WTC11 (cell line): ENCODE data around the gene PANK4. TPM values are rescaled to one million over a fixed set of nuclear protein-coding genes. Genes with fewer than 3 reads are reported as not detected.

Experiments used
- ATAC-seq: fragments of 200-7000 bp; cut with Tn5 transposase; 2 replicates; pipeline ENCODE4 v1.10.0; 2021; ENCODE audit warnings: mild to moderate bottlenecking, moderate library complexity
- CTCF ChIA-PET: fragments of 300-600 bp; sonication (Branson Sonifier 250); formaldehyde crosslinking; loops from one replicate; lab custom pipeline; 2021; ENCODE audit warnings: antibody characterized with exemption; lab: Charles Lee
- POLR2A ChIA-PET: fragments of 350-600 bp; sonication (Branson Sonifier 250); formaldehyde crosslinking; loops from one replicate; lab custom pipeline; 2021; ENCODE audit warnings: antibody characterized with exemption; lab: Charles Lee
- DNase-seq: peaks from one replicate; pipeline ENCODE4 v3.0.0; 2021; ENCODE audit warnings: low spot score
- H3K27ac Mint-ChIP-seq: 2 replicates; pipeline ENCODE4 v1.8.0; 2021; ENCODE audit warnings: mixed read lengths
- H3K27me3 Mint-ChIP-seq: 2 replicates; pipeline ENCODE4 v1.8.0; 2021; ENCODE audit warnings: low read depth, mild to moderate bottlenecking, moderate library complexity, mixed read lengths
- H3K36me3 Mint-ChIP-seq: 2 replicates; pipeline ENCODE4 v1.8.0; 2021; ENCODE audit warnings: mixed read lengths
- H3K4me1 Mint-ChIP-seq: 2 replicates; pipeline ENCODE4 v1.8.0; 2022; ENCODE audit warnings: mixed read lengths
- H3K4me3 Mint-ChIP-seq: 2 replicates; pipeline ENCODE4 v1.8.0; 2021; ENCODE audit warnings: mild to moderate bottlenecking, moderate library complexity, mixed read lengths
- H3K9me3 Mint-ChIP-seq: 2 replicates; pipeline ENCODE4 v1.8.0; 2021; ENCODE audit warnings: mixed read lengths
- ETV6 ChIP-seq: sonication (generic); formaldehyde crosslinking; IDR thresholded peaks from 2 replicates; pipeline ENCODE4 v1.8.1; 2022; ENCODE audit warnings: mild to moderate bottlenecking, missing genetic modification reagents
- FOXP1 ChIP-seq: sonication (generic); formaldehyde crosslinking; IDR thresholded peaks from 2 replicates; pipeline ENCODE4 v1.8.0; 2022; ENCODE audit warnings: missing genetic modification reagents, mild to moderate bottlenecking, moderate library complexity, borderline replicate concordance
- GRHL2 ChIP-seq: fragments of 250-450 bp; sonication (Bioruptor Pico); IDR thresholded peaks from 2 replicates; pipeline ENCODE4 v1.8.0; 2022; ENCODE audit warnings: mild to moderate bottlenecking, moderate library complexity; ENCODE audit not compliant: insufficient replicate concordance, severe bottlenecking
- JAZF1 ChIP-seq: fragments of 250-450 bp; sonication (Bioruptor Pico); IDR thresholded peaks from 2 replicates; pipeline ENCODE4 v1.9.0; 2021; ENCODE audit warnings: moderate library complexity, mild to moderate bottlenecking, inconsistent platforms
- NFE2L1 ChIP-seq: sonication (generic); formaldehyde crosslinking; IDR thresholded peaks from 2 replicates; pipeline ENCODE4 v1.8.1; 2023; ENCODE audit warnings: missing genetic modification reagents
- NR1H2 ChIP-seq: sonication (generic); formaldehyde crosslinking; IDR thresholded peaks from 2 replicates; pipeline ENCODE4 v1.9.0; 2021; ENCODE audit warnings: mild to moderate bottlenecking, moderate library complexity, missing genetic modification reagents
- RORB ChIP-seq: fragments of 250-450 bp; sonication (Bioruptor Pico); IDR thresholded peaks from 2 replicates; pipeline ENCODE4 v1.9.0; 2021; ENCODE audit warnings: mild to moderate bottlenecking
- SMAD4 ChIP-seq: sonication (generic); formaldehyde crosslinking; IDR thresholded peaks from 2 replicates; pipeline ENCODE4 v1.8.0; 2022; ENCODE audit warnings: mild to moderate bottlenecking, missing genetic modification reagents
- SOX15 ChIP-seq: fragments of 250-450 bp; sonication (Bioruptor Pico); IDR thresholded peaks from 2 replicates; pipeline ENCODE4 v1.9.0; 2021; ENCODE audit warnings: mild to moderate bottlenecking
- ZNF396 ChIP-seq: fragments of 250-450 bp; sonication (Bioruptor Pico); IDR thresholded peaks from 2 replicates; pipeline ENCODE4 v1.8.0; 2021; ENCODE audit warnings: mild to moderate bottlenecking, moderate library complexity, borderline replicate concordance
- ZNF671 ChIP-seq: fragments of 250-450 bp; sonication (Bioruptor Pico); IDR thresholded peaks from 2 replicates; pipeline ENCODE4 v1.8.0; 2021; ENCODE audit warnings: mild to moderate bottlenecking
- total RNA-seq: library from RNA; stranded (reverse); gene quantifications from 3 replicates; pipeline ENCODE4 v1.2.3, GENCODE V29; 2021
- TF ChIP-seq, protein P1 (sequence below): sonication (generic); formaldehyde crosslinking; IDR thresholded peaks from 2 replicates; pipeline ENCODE4 v1.8.0; 2022; ENCODE audit warnings: mild to moderate bottlenecking, missing genetic modification reagents
- TF ChIP-seq, protein P2 (sequence below): sonication (generic); formaldehyde crosslinking; IDR thresholded peaks from 2 replicates; pipeline ENCODE4 v1.8.1; 2022; ENCODE audit warnings: low read depth, mild to moderate bottlenecking, moderate library complexity, missing genetic modification reagents, borderline replicate concordance
- TF ChIP-seq, protein P3 (sequence below): sonication (generic); formaldehyde crosslinking; conservative IDR thresholded peaks from 2 replicates; pipeline ENCODE4 v1.8.1; 2023; ENCODE audit warnings: mild to moderate bottlenecking, low read depth, missing genetic modification reagents, moderate library complexity
- TF ChIP-seq, protein P4 (sequence below): sonication (generic); formaldehyde crosslinking; IDR thresholded peaks from 2 replicates; pipeline ENCODE4 v1.8.0; 2022; ENCODE audit warnings: mild to moderate bottlenecking, missing genetic modification reagents
- TF ChIP-seq, protein P5 (sequence below): sonication (generic); formaldehyde crosslinking; IDR thresholded peaks from 2 replicates; pipeline ENCODE4 v1.8.0; 2023; ENCODE audit warnings: missing genetic modification reagents
- TF ChIP-seq, protein P6 (sequence below): sonication (generic); formaldehyde crosslinking; IDR thresholded peaks from 2 replicates; pipeline ENCODE4 v1.8.1; 2023; ENCODE audit warnings: mild to moderate bottlenecking, moderate library complexity, missing genetic modification reagents
- TF ChIP-seq, protein P7 (sequence below): fragments of 250-450 bp; sonication (Bioruptor Pico); IDR thresholded peaks from 2 replicates; pipeline ENCODE4 v1.9.0; 2021; ENCODE audit warnings: mild to moderate bottlenecking

Gene PANK4
- total RNA-seq, 1 experiment from 2014 or later: 52.5 TPM

DNA sequence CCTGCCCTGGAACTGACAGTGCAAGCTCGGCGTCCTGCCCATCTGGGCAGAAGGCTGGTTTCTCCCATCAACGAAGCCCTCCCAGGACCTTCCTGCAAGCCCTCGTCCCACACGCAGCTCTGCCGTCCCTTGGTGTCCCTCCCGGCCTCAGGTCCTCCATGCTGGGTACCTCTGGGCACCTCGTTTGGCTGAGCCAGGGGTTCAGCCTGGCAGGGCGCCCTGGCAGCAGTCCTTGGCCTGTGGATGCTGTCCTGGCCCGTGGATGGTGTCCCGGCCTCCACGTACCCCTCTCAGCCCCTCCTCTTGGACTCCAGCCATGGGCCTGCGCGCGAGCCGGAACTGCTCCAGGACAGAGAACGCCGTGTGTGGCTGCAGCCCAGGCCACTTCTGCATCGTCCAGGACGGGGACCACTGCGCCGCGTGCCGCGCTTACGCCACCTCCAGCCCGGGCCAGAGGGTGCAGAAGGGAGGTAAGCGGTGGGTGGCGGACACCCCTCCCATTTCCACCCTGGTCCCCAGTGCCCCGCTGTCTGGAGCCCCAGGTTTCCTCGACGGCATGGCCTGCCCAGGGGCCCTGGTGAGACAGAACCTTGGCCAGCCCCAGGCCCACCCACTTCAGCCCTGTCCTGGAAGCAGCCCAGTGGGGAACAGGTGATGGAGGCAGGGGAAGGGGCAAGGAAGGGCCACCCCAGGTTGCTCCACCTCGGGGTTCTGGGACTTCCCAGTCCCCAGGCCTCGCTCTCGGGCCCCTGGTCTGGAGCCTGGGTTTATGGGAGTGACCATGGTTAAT is 33.3 kb upstream of the PANK4 start:
- Mint-ChIP-seq H3K27ac (no peak overlapping the region), H3K36me3 (no peaks in the 10 kb centered on the region), H3K9me3 (no peaks in the 10 kb centered on the region), H3K4me1 (peaks cover 4% of the 10 kb centered on the region; the same call in 1 of the 2 replicates), H3K4me3 (no peak overlapping the region), H3K27me3 (no peaks in the 10 kb centered on the region)
- no peak for ATAC-seq
- no peak for DNase-seq
- ChIA-PET POLR2A (no interaction called here), CTCF (no interaction called here)
- TF ChIP-seq SOX15 (CRISPR knock-in tag) (no peak), GRHL2 (CRISPR knock-in tag) (no peak)
- TF ChIP-seq, protein P1, sequence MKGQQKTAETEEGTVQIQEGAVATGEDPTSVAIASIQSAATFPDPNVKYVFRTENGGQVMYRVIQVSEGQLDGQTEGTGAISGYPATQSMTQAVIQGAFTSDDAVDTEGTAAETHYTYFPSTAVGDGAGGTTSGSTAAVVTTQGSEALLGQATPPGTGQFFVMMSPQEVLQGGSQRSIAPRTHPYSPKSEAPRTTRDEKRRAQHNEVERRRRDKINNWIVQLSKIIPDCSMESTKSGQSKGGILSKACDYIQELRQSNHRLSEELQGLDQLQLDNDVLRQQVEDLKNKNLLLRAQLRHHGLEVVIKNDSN (CRISPR knock-in tag): no peak
- TF ChIP-seq, protein P2, sequence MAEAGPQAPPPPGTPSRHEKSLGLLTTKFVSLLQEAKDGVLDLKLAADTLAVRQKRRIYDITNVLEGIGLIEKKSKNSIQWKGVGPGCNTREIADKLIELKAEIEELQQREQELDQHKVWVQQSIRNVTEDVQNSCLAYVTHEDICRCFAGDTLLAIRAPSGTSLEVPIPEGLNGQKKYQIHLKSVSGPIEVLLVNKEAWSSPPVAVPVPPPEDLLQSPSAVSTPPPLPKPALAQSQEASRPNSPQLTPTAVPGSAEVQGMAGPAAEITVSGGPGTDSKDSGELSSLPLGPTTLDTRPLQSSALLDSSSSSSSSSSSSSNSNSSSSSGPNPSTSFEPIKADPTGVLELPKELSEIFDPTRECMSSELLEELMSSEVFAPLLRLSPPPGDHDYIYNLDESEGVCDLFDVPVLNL (CRISPR knock-in tag): no peak
- TF ChIP-seq, protein P3, sequence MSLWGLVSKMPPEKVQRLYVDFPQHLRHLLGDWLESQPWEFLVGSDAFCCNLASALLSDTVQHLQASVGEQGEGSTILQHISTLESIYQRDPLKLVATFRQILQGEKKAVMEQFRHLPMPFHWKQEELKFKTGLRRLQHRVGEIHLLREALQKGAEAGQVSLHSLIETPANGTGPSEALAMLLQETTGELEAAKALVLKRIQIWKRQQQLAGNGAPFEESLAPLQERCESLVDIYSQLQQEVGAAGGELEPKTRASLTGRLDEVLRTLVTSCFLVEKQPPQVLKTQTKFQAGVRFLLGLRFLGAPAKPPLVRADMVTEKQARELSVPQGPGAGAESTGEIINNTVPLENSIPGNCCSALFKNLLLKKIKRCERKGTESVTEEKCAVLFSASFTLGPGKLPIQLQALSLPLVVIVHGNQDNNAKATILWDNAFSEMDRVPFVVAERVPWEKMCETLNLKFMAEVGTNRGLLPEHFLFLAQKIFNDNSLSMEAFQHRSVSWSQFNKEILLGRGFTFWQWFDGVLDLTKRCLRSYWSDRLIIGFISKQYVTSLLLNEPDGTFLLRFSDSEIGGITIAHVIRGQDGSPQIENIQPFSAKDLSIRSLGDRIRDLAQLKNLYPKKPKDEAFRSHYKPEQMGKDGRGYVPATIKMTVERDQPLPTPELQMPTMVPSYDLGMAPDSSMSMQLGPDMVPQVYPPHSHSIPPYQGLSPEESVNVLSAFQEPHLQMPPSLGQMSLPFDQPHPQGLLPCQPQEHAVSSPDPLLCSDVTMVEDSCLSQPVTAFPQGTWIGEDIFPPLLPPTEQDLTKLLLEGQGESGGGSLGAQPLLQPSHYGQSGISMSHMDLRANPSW (CRISPR knock-in tag): no peak
- TF ChIP-seq, protein P4, sequence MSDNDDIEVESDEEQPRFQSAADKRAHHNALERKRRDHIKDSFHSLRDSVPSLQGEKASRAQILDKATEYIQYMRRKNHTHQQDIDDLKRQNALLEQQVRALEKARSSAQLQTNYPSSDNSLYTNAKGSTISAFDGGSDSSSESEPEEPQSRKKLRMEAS: no peak

DNA sequence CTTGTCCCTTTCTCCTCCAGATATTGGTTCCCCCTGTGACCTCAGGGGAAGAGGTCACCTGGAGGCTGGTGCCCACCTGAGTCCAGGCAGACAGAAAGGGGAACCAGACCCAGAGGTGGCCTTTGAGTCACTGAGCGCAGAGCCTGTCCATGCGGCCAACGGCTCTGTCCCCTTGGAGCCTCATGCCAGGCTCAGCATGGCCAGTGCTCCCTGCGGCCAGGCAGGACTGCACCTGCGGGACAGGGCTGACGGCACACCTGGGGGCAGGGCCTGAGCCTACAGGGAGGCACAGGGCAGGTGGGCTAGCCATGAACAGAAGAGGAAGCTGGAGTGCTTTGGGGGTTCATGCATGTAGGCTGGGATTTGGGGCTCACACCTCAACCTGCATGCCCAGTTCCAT is 32.5 kb upstream of the PANK4 start:
- Mint-ChIP-seq H3K9me3 (no peaks in the 10 kb centered on the region), H3K27me3 (no peaks in the 10 kb centered on the region), H3K4me1 (peaks cover 4% of the 10 kb centered on the region; the same call in 1 of the 2 replicates), H3K36me3 (no peaks in the 10 kb centered on the region), H3K4me3 (no peak overlapping the region), H3K27ac (no peak overlapping the region)
- CTCF ChIA-PET: no interaction called here
- no peak for ATAC-seq
- TF ChIP-seq RORB (CRISPR knock-in tag) (no peak), ZNF671 (CRISPR knock-in tag) (no peak)
- TF ChIP-seq, protein P5, sequence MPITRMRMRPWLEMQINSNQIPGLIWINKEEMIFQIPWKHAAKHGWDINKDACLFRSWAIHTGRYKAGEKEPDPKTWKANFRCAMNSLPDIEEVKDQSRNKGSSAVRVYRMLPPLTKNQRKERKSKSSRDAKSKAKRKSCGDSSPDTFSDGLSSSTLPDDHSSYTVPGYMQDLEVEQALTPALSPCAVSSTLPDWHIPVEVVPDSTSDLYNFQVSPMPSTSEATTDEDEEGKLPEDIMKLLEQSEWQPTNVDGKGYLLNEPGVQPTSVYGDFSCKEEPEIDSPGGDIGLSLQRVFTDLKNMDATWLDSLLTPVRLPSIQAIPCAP: no peak
- DNase-seq: no peak
- POLR2A ChIA-PET: no interaction called here

DNA sequence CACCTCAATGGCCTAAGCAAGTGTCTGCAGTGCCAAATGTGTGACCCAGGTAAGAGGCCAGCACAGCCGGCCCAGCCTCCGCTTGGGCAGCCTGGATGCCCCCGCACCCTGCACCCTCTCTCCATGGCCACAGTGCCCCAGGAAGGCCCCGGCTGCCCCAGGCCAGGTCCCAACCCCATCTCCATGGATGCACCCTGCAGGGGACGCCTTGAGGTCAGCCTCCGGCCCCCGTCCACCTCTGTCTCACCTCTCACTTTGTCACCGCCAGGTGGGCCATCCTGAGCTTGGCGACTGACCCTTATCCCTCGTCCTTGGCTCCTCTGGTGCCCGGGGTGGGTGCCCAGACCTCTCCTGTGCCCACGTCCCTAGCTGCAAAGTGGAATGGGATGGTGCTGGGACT is 32.0 kb upstream of the PANK4 start:
- Mint-ChIP-seq H3K27me3 (no peaks in the 10 kb centered on the region), H3K36me3 (no peaks in the 10 kb centered on the region), H3K4me1 (peaks cover 4% of the 10 kb centered on the region; the same call in 1 of the 2 replicates), H3K27ac (no peak overlapping the region), H3K9me3 (no peaks in the 10 kb centered on the region), H3K4me3 (no peak overlapping the region)
- no peak for ATAC-seq
- CTCF ChIA-PET: interaction anchor here (1.2 kb wide), 1 partner anchor 13 kb away, joined by 3 read pairs; no protein-coding TSS in a partner anchor
- no peak for DNase-seq
- POLR2A ChIA-PET: no interaction called here
- TF ChIP-seq, protein P3 (CRISPR knock-in tag): no peak
- TF ChIP-seq ETV6 (CRISPR knock-in tag) (no peak), JAZF1 (CRISPR knock-in tag) (no peak), NR1H2 (CRISPR knock-in tag) (no peak), NFE2L1 (no peak), ZNF396 (CRISPR knock-in tag) (no peak), FOXP1 (CRISPR knock-in tag) (no peak), SMAD4 (CRISPR knock-in tag) (no peak)
- TF ChIP-seq, protein P6, sequence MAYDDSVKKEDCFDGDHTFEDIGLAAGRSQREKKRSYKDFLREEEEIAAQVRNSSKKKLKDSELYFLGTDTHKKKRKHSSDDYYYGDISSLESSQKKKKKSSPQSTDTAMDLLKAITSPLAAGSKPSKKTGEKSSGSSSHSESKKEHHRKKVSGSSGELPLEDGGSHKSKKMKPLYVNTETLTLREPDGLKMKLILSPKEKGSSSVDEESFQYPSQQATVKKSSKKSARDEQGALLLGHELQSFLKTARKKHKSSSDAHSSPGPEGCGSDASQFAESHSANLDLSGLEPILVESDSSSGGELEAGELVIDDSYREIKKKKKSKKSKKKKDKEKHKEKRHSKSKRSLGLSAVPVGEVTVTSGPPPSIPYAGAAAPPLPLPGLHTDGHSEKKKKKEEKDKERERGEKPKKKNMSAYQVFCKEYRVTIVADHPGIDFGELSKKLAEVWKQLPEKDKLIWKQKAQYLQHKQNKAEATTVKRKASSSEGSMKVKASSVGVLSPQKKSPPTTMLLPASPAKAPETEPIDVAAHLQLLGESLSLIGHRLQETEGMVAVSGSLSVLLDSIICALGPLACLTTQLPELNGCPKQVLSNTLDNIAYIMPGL (CRISPR knock-in tag): no peak
- TF ChIP-seq, protein P7, sequence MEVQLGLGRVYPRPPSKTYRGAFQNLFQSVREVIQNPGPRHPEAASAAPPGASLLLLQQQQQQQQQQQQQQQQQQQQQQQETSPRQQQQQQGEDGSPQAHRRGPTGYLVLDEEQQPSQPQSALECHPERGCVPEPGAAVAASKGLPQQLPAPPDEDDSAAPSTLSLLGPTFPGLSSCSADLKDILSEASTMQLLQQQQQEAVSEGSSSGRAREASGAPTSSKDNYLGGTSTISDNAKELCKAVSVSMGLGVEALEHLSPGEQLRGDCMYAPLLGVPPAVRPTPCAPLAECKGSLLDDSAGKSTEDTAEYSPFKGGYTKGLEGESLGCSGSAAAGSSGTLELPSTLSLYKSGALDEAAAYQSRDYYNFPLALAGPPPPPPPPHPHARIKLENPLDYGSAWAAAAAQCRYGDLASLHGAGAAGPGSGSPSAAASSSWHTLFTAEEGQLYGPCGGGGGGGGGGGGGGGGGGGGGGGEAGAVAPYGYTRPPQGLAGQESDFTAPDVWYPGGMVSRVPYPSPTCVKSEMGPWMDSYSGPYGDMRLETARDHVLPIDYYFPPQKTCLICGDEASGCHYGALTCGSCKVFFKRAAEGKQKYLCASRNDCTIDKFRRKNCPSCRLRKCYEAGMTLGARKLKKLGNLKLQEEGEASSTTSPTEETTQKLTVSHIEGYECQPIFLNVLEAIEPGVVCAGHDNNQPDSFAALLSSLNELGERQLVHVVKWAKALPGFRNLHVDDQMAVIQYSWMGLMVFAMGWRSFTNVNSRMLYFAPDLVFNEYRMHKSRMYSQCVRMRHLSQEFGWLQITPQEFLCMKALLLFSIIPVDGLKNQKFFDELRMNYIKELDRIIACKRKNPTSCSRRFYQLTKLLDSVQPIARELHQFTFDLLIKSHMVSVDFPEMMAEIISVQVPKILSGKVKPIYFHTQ (CRISPR knock-in tag): no peak
